Bronchial epithelial cell (primary cell): ENCODE results near the gene GUCY1A2. TPM values are rescaled to one million over a fixed set of nuclear protein-coding genes. Genes with fewer than 3 reads are reported as not detected.

Experiments used
- DNase-seq: peaks from one replicate; pipeline ENCODE4 v3.0.0-alpha.2; 2010; ENCODE audit warnings: low read depth
- FAIRE-seq: peaks from 2 replicates; lab custom pipeline; 2011; peaks lifted over from hg19 to GRCh38; lab: Jason Lieb, UNC
- H3K27me3 ChIP-seq: 2 replicates; pipeline ENCODE4 v1.5.1; 2011; ENCODE audit warnings: low read length; ENCODE audit not compliant: control insufficient read depth, insufficient read depth
- H3K36me3 ChIP-seq: 2 replicates; pipeline ENCODE4 v1.5.1; 2011; ENCODE audit warnings: low read length; ENCODE audit not compliant: control insufficient read depth, insufficient read depth
- H3K4me3 ChIP-seq: 2 replicates; pipeline ENCODE4 v1.5.1; 2011; ENCODE audit warnings: mild to moderate bottlenecking, low read depth, low read length, control low read depth
- total RNA-seq: library from RNA; depleted of rRNA; stranded (reverse); fragments of >200 nt; gene quantifications from 2 replicates; pipeline ENCODE4 v1.2.1, GENCODE V29; 2014
- TF ChIP-seq, protein P1 (sequence below): IDR thresholded peaks from 2 replicates; pipeline ENCODE4 v1.5.1; 2011; ENCODE audit warnings: mild to moderate bottlenecking, moderate library complexity, low read length, control low read depth, inconsistent platforms; ENCODE audit not compliant: insufficient read depth, severe bottlenecking

Gene GUCY1A2
- total RNA-seq, 1 donor from 2014 or later = not detected

DNA sequence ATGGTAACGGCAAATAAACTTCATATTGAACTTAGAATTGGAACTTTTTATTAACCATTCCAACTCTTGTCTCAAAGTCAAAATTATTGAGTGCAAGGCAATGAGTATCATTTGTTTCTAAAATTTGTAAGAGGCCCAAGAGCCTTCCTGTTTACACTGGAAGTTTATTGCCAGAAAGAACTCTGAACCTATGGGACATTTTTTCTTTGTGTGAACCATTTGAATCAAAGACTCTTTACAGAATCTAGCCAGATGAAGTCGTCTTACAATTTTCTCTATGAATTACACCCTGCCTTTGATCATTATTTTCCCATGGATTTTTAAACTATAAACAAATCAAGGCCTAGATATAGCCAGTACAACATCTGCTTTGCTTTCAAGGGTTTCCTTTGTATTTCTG, 2.3 kb upstream of the GUCY1A2 start:
- TF ChIP-seq, protein P1, sequence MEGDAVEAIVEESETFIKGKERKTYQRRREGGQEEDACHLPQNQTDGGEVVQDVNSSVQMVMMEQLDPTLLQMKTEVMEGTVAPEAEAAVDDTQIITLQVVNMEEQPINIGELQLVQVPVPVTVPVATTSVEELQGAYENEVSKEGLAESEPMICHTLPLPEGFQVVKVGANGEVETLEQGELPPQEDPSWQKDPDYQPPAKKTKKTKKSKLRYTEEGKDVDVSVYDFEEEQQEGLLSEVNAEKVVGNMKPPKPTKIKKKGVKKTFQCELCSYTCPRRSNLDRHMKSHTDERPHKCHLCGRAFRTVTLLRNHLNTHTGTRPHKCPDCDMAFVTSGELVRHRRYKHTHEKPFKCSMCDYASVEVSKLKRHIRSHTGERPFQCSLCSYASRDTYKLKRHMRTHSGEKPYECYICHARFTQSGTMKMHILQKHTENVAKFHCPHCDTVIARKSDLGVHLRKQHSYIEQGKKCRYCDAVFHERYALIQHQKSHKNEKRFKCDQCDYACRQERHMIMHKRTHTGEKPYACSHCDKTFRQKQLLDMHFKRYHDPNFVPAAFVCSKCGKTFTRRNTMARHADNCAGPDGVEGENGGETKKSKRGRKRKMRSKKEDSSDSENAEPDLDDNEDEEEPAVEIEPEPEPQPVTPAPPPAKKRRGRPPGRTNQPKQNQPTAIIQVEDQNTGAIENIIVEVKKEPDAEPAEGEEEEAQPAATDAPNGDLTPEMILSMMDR = no peak
- FAIRE-seq (no peak), DNase-seq (no peak)
- no peaks in the 10 kb centered on the region for H3K36me3 ChIP-seq
- no peak overlapping the region for H3K4me3 ChIP-seq
- H3K27me3 ChIP-seq = peaks cover 16% of the 10 kb centered on the region

DNA sequence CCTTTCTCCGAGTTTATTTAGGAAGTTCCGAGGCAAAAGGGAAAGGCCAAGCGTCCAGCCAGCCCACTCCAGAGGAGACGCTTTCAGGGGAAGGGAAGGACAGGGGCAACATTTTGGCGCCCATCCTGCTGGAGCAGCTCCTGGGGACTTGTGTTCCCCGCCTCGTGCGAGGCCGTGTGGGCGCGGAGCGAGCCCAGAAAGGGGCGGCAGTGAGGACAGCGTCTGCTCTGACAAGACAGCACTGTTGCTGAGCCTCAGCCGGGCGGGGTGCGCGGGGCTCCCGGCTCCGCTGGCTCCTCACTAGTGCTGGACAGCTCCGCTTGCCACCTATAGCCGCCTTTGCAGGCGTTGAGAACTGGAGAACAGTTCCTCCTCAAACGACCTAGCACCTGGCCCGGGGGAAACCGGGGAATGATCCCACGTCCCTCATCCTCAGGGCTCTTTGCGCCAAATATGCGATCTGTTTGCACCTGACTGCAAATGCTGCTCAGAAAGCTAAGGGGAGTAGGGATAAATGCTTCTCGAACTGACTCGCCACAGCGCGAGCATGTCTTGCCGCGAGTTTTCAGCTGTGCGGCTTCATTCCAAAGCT, 722 bp upstream of the GUCY1A2 start:
- peak; percentile 41 for DNase-seq
- no peak for FAIRE-seq
- peaks cover 16% of the 10 kb centered on the region for H3K27me3 ChIP-seq
- H3K4me3 ChIP-seq = no peak overlapping the region
- no peaks in the 10 kb centered on the region for H3K36me3 ChIP-seq
- TF ChIP-seq, protein P1 = no peak

GRCh38 chr11:107017433-107018218, 650 bp downstream of the GUCY1A2 start:
- Histone ChIP-seq H3K4me3 (peak overlapping the region; percentile 22), H3K27me3 (peaks cover 16% of the 10 kb centered on the region), H3K36me3 (no peaks in the 10 kb centered on the region)
- TF ChIP-seq, protein P1 = peak; percentile 58
- no peak for FAIRE-seq
- no peak for DNase-seq

DNA sequence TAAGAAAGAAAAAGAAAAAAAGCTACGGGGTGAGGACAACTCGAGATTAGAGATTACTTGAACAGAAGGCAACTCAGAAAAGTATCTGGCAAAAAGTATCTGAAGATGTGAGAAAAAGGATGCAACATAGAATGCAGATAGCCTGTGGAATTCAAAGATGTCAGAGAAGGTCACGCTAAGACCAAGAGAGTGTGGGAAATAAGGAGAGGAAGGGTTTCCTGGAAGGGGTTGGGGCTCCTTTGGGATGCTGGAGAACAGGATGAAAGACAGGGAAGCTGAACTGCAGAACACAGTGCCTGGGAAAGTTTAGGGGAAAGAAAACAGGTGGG, 1.2 kb downstream of the GUCY1A2 start:
- DNase-seq (no peak), FAIRE-seq (no peak)
- no peaks in the 10 kb centered on the region for H3K36me3 ChIP-seq
- H3K27me3 ChIP-seq = peaks cover 16% of the 10 kb centered on the region
- no peak overlapping the region for H3K4me3 ChIP-seq
- TF ChIP-seq, protein P1 = no peak

- Histone ChIP-seq H3K27me3 (peaks cover 16% of the 10 kb centered on the region), H3K36me3 (no peaks in the 10 kb centered on the region), H3K4me3 (no peak overlapping the region)
- no peak for FAIRE-seq
- TF ChIP-seq, protein P1 = no peak
- peak; percentile 57 for DNase-seq
Measured at GRCh38 chr11:107014871-107015270, 3.4 kb downstream of the GUCY1A2 start.
